Measurements from ENCODE around the gene TCTN2. TPM values are rescaled to one million over a fixed set of nuclear protein-coding genes. Genes with fewer than 3 reads are reported as not detected.
A peak's percentile ranks its signal among the peaks of the same experiment; 100 is the strongest.

Gene TCTN2
- total and polyA plus RNA-seq, 9 donors = 6.3 to 11.7 (median 8.1) TPM

DNA sequence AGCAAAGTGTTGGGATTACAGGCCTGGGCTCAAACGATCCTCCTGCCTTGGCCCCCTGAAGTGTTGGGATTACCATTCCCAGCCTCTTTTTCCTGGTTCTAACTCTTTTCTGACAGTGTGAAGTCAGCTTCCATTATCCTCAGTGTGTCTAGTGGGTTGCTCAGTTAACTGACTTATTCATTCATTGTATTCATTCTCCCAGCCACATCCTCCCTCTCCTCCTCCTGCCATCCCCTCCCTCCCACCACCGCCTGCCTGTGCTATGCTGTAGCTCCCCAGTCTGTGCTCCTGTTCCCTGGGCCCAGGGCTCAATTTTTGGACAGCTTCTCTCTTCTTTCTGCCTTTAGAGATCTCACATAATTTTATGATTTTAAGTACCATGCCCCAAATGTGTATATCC is 60.7 kb downstream of the TCTN2 start:
- H3K4me1 ChIP-seq (ENCODE audit: control insufficient read depth, insufficient read depth, low read length) = no peaks in the 10 kb centered on the region
- DNase-seq = no peak
- WGBS (ENCODE audit: insufficient coverage) = 94% methylated on average over 1 of the region's 2 CpGs
- no peak overlapping the region for H3K4me3 ChIP-seq (ENCODE audit: low read length)
- no peak overlapping the region for H3K27ac ChIP-seq (ENCODE audit: low read length)
- no peaks in the 10 kb centered on the region for H3K9me3 ChIP-seq (replicated peaks; ENCODE audit: control insufficient read depth, low read depth, low read length)
- no peaks in the 10 kb centered on the region for H3K27me3 ChIP-seq (ENCODE audit: control insufficient read depth, insufficient read depth, low read length)
- peaks cover 55% of the 10 kb centered on the region for H3K36me3 ChIP-seq (ENCODE audit: control insufficient read depth, insufficient read depth, low read length)

DNA sequence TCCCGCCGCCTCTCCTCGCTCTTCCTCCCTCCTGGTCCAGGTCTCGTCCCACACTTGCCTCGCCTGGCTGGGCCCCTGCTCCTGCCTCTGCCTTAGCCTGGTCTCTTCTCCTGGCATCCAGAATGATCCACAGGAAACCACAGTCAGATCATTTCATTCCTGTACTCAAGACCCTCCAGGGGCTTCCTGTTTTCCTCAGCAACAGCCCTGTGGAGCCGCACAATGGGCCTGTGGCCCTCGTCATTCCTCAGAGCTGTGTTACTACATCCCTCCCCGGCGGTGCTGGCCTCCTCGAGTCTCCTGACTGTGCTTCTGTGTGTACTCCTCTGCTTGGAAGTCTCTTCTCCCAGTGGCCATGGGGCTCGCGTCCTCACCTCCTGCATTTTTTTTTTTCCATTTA is 61.3 kb downstream of the TCTN2 start:
- no peak for DNase-seq
- H3K9me3 ChIP-seq (replicated peaks; ENCODE audit: control insufficient read depth, low read depth, low read length) = no peaks in the 10 kb centered on the region
- no peaks in the 10 kb centered on the region for H3K4me1 ChIP-seq (ENCODE audit: control insufficient read depth, insufficient read depth, low read length)
- H3K4me3 ChIP-seq (ENCODE audit: low read length) = no peak overlapping the region
- no peak overlapping the region for H3K27ac ChIP-seq (ENCODE audit: low read length)
- peaks cover 58% of the 10 kb centered on the region for H3K36me3 ChIP-seq (ENCODE audit: control insufficient read depth, insufficient read depth, low read length)
- H3K27me3 ChIP-seq (ENCODE audit: control insufficient read depth, insufficient read depth, low read length) = no peaks in the 10 kb centered on the region
- 92% methylated on average over 12 of the region's 12 CpGs for whole genome bisulfite sequencing (ENCODE audit: insufficient coverage)

DNA sequence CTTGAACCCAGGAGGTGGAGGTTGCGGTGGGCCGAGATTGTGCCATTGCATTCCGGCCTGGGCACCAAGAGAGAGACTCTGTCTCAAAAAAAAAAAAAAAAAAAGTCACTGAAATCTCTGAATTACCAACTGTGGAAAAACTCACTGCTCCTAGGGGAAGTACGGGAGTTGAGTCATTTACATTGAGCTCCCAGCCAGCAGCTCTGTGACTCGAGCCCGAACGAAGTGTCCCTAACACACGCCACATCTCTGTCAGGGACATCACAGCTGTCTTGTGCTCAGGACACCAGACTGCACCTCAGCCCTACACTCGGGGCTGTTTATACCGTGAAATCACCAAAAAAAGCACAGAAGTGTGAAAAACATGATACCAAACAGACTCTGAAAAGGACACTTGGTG is 62.3 kb downstream of the TCTN2 start:
- DNase-seq = no peak
- no peaks in the 10 kb centered on the region for H3K4me1 ChIP-seq (ENCODE audit: control insufficient read depth, insufficient read depth, low read length)
- H3K9me3 ChIP-seq (replicated peaks; ENCODE audit: control insufficient read depth, low read depth, low read length) = no peaks in the 10 kb centered on the region
- no peaks in the 10 kb centered on the region for H3K27me3 ChIP-seq (ENCODE audit: control insufficient read depth, insufficient read depth, low read length)
- peaks cover 56% of the 10 kb centered on the region for H3K36me3 ChIP-seq (ENCODE audit: control insufficient read depth, insufficient read depth, low read length)
- no peak overlapping the region for H3K27ac ChIP-seq (ENCODE audit: low read length)
- WGBS (ENCODE audit: insufficient coverage) = 74% methylated on average over 6 of the region's 10 CpGs
- H3K4me3 ChIP-seq (ENCODE audit: low read length) = no peak overlapping the region

DNA sequence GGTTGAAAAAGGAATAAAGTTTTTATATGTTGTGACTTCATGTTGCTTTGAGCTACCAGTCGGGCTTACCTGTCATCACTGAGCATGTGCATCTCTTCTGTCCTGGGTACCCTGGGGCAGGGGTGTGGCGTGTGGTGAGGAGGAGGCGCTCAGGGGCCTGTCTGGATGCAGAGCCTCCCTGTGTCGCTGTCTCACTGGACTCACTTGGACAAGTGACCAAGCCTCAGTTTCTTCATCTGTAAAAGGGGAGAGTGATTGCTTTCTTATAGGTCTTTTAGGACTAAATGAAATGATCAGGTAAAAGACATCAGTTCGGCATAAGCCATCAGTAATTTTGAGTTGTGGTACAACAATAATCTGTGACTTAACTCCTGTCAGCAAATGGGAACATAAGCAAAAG is 63.4 kb downstream of the TCTN2 start:
- Histone ChIP-seq H3K4me3 (ENCODE audit: low read length) (no peak overlapping the region), H3K27ac (ENCODE audit: low read length) (no peak overlapping the region), H3K9me3 (replicated peaks; ENCODE audit: control insufficient read depth, low read depth, low read length) (no peaks in the 10 kb centered on the region), H3K4me1 (ENCODE audit: control insufficient read depth, insufficient read depth, low read length) (no peaks in the 10 kb centered on the region), H3K27me3 (ENCODE audit: control insufficient read depth, insufficient read depth, low read length) (no peaks in the 10 kb centered on the region), H3K36me3 (ENCODE audit: control insufficient read depth, insufficient read depth, low read length) (peaks cover 53% of the 10 kb centered on the region)
- no peak for DNase-seq
- WGBS (ENCODE audit: insufficient coverage) = 100% methylated on average over 3 of the region's 5 CpGs

DNA sequence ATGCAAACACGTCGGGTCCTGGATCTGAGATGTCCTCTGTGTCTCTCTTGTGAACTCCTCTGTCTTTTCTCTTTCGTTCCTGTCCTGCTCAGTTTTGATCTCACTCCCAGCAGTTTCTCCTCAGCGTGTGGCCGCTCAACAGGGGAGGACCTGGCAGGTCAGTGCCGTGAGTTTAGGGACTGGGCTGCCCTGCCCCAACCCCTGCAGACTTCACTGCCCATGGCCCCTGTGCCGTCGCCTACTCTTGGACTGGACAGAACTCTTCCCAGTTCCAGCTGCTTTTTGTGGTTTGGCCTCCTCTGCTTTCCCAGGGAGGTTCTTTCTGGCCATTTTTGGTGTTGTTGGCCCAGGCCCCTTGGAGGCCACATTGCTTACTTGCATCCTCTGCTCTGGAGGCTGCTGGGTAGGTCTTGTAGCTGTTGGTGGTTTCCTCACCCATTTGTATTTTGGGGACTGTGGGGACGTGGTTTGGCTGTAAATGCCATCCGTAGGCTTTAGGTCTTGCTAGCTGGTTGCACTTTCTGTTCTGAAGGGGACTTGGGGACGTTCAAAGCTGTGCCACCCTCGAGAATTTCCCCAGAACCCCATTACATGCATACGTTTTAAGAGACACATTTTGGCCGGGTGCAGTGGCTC is 71.1 kb downstream of the TCTN2 start:
- 89% methylated on average over 12 of the region's 14 CpGs for WGBS (ENCODE audit: insufficient coverage)
- Histone ChIP-seq H3K27ac (ENCODE audit: low read length) (no peak overlapping the region), H3K36me3 (ENCODE audit: control insufficient read depth, insufficient read depth, low read length) (peaks cover 57% of the 10 kb centered on the region)

DNA sequence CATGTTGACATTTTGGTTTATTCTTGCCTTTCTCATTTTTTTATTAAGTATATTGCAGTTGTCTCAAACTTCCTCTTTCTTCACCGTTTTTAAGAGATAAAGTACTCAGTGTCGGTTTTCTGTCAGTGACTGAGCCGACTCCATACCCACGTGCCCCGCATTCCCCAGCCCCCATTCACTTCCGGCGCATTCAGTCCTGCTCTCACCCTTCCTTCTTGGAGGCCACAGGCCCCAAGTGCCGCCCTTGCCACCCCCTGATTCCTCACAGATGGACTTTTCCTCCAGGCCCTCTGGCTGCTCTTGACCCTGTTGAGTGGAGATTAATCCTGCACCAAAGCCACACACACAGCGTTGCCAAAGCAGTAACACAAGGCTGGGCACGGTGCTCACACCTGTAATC is 72.1 kb downstream of the TCTN2 start:
- peaks cover 53% of the 10 kb centered on the region for H3K36me3 ChIP-seq (ENCODE audit: control insufficient read depth, insufficient read depth, low read length)
- no peak overlapping the region for H3K27ac ChIP-seq (ENCODE audit: low read length)
- no peaks in the 10 kb centered on the region for H3K27me3 ChIP-seq (ENCODE audit: control insufficient read depth, insufficient read depth, low read length)
- H3K9me3 ChIP-seq (replicated peaks; ENCODE audit: control insufficient read depth, low read depth, low read length) = no peaks in the 10 kb centered on the region
- H3K4me3 ChIP-seq (ENCODE audit: low read length) = no peak overlapping the region
- peak; percentile 17 for DNase-seq
- WGBS (ENCODE audit: insufficient coverage) = 78% methylated on average over 8 of the region's 10 CpGs
- no peaks in the 10 kb centered on the region for H3K4me1 ChIP-seq (ENCODE audit: control insufficient read depth, insufficient read depth, low read length)

More for the DNA sequence above, 71.1 kb downstream of the TCTN2 start:
- no peaks in the 10 kb centered on the region for H3K9me3 ChIP-seq (replicated peaks; ENCODE audit: control insufficient read depth, low read depth, low read length)
- no peak for DNase-seq
- H3K4me3 ChIP-seq (ENCODE audit: low read length) = no peak overlapping the region
- H3K27me3 ChIP-seq (ENCODE audit: control insufficient read depth, insufficient read depth, low read length) = no peaks in the 10 kb centered on the region
- H3K4me1 ChIP-seq (ENCODE audit: control insufficient read depth, insufficient read depth, low read length) = no peaks in the 10 kb centered on the region

DNA sequence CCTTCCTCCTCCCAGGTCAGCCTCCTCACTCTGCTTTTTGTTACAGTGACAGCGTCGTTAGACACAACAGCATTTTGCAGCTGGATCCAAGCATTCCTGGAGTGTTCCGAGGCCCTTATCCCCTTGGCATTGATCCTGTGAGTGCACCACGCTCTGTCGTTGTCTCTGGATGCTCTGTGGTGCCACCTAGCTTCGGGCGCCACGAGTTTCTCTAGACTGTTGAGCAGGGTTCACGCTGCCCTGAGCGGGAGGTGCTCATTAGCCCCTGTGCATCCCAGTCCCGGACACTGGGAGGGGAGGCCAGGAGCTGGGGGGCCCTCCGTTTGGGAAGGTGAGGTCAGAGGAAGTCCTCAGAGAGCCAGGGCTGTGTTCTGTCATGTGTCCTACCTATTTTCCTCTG is 73.9 kb downstream of the TCTN2 start:
- Histone ChIP-seq H3K36me3 (ENCODE audit: control insufficient read depth, insufficient read depth, low read length) (peaks cover 56% of the 10 kb centered on the region), H3K9me3 (replicated peaks; ENCODE audit: control insufficient read depth, low read depth, low read length) (no peaks in the 10 kb centered on the region), H3K4me1 (ENCODE audit: control insufficient read depth, insufficient read depth, low read length) (no peaks in the 10 kb centered on the region), H3K4me3 (ENCODE audit: low read length) (no peak overlapping the region), H3K27ac (ENCODE audit: low read length) (no peak overlapping the region), H3K27me3 (ENCODE audit: control insufficient read depth, insufficient read depth, low read length) (no peaks in the 10 kb centered on the region)
- no peak for DNase-seq
- WGBS (ENCODE audit: insufficient coverage) = 74% methylated on average over 11 of the region's 12 CpGs

DNA sequence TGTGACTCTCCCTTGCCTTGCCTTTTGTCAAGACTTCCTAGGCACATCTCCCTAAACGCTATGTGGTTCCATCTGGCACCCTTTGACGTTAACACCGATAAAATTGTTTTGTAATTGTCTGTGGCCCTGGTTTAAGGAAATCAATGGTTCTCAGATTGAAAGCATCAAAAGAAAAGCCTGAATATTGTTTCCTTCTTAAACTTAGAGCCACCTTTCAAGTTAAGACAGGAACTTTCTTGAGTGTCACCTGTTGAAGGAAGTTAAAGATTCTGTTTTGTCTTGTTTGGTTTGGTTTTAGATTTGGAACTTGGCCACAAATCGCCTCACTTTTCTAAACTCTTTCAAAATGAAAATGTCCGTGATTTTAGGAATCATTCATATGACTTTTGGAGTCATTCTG is 76.4 kb downstream of the TCTN2 start:
- no CpG with 5 or more reads among the region's 5 CpGs for WGBS (ENCODE audit: insufficient coverage)

DNA sequence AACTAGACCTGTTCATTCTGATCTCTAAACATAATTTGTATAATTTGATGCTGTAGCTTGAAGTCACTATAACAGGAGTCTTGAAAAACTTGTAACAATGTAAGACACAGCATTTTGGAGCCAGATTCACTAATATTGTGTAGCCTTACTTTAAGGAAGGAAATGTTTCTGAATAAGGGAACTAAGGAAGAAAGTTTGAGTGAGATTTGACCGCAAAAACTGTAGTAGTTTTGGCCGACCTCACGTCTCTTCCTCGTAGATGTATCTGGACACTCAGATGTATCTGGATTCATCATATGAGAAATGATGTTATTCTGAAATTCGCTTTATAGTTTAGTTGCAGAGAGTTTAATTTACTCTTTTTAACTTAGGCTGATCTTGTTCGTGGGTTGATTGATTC is 77.2 kb downstream of the TCTN2 start:
- Histone ChIP-seq H3K9me3 (replicated peaks; ENCODE audit: control insufficient read depth, low read depth, low read length) (no peaks in the 10 kb centered on the region), H3K4me1 (ENCODE audit: control insufficient read depth, insufficient read depth, low read length) (no peaks in the 10 kb centered on the region), H3K4me3 (ENCODE audit: low read length) (no peak overlapping the region), H3K27me3 (ENCODE audit: control insufficient read depth, insufficient read depth, low read length) (no peaks in the 10 kb centered on the region), H3K27ac (ENCODE audit: low read length) (no peak overlapping the region), H3K36me3 (ENCODE audit: control insufficient read depth, insufficient read depth, low read length) (peaks cover 54% of the 10 kb centered on the region)
- peak; percentile 16 for DNase-seq
- no CpG with 5 or more reads among the region's 6 CpGs for WGBS (ENCODE audit: insufficient coverage)

More for the DNA sequence above, 76.4 kb downstream of the TCTN2 start:
- Histone ChIP-seq H3K27ac (ENCODE audit: low read length) (no peak overlapping the region), H3K4me3 (ENCODE audit: low read length) (no peak overlapping the region), H3K4me1 (ENCODE audit: control insufficient read depth, insufficient read depth, low read length) (no peaks in the 10 kb centered on the region), H3K9me3 (replicated peaks; ENCODE audit: control insufficient read depth, low read depth, low read length) (no peaks in the 10 kb centered on the region), H3K36me3 (ENCODE audit: control insufficient read depth, insufficient read depth, low read length) (peaks cover 51% of the 10 kb centered on the region), H3K27me3 (ENCODE audit: control insufficient read depth, insufficient read depth, low read length) (no peaks in the 10 kb centered on the region)
- no peak for DNase-seq

DNA sequence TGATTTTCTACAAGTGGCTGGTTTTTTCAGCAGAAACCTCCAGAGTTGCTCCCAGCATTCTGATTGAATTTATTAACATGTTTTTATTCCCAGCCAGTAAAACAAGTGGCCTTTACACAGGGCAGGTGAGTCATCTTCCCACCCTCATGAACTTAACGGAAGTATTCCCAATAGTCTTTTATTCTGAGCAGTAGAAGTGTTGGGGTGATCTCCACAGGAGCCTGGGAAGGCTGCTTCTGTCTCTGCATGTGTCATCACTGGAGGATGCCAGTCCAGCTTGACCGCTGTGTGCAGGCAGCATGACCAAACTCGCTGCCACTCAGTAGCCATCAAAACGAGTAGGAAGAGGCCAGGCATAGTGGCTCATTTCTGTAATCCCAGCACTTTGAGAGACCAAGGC is 77.7 kb downstream of the TCTN2 start:
- Histone ChIP-seq H3K9me3 (replicated peaks; ENCODE audit: control insufficient read depth, low read depth, low read length) (no peaks in the 10 kb centered on the region), H3K27ac (ENCODE audit: low read length) (no peak overlapping the region), H3K4me1 (ENCODE audit: control insufficient read depth, insufficient read depth, low read length) (no peaks in the 10 kb centered on the region), H3K36me3 (ENCODE audit: control insufficient read depth, insufficient read depth, low read length) (peaks cover 58% of the 10 kb centered on the region), H3K27me3 (ENCODE audit: control insufficient read depth, insufficient read depth, low read length) (no peaks in the 10 kb centered on the region), H3K4me3 (ENCODE audit: low read length) (no peak overlapping the region)
- DNase-seq = no peak
- WGBS (ENCODE audit: insufficient coverage) = 84% methylated on average over 3 of the region's 4 CpGs

DNA sequence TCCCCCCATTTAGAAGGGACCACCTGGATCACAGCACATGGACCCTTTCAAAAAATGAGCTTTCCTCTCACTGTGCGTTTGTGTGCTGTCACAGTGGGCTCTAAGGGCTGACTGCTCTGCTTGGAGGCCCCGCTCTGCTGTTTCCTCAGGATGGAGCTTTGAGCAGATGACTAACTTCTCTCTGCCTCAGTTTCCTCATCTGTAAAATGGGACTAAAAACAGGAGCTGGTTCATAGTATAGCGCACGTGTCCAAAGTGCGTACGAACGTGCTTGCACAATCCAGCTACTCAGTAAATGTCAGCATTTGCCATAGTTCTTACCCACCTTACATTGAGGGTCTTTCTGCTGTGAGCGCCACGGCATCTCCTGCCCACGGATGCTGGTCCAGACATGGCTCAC is 78.4 kb downstream of the TCTN2 start:
- no peak for DNase-seq
- Histone ChIP-seq H3K36me3 (ENCODE audit: control insufficient read depth, insufficient read depth, low read length) (peaks cover 61% of the 10 kb centered on the region), H3K4me1 (ENCODE audit: control insufficient read depth, insufficient read depth, low read length) (no peaks in the 10 kb centered on the region), H3K27ac (ENCODE audit: low read length) (no peak overlapping the region), H3K27me3 (ENCODE audit: control insufficient read depth, insufficient read depth, low read length) (no peaks in the 10 kb centered on the region), H3K9me3 (replicated peaks; ENCODE audit: control insufficient read depth, low read depth, low read length) (no peaks in the 10 kb centered on the region), H3K4me3 (ENCODE audit: low read length) (no peak overlapping the region)
- WGBS (ENCODE audit: insufficient coverage) = 92% methylated on average over 7 of the region's 10 CpGs
